Left kidney (tissue), 2 donors: ENCODE data around the gene JAK1. TPM values are rescaled to one million over a fixed set of nuclear protein-coding genes. Genes with fewer than 3 reads are reported as not detected.
A peak's percentile ranks its signal among the peaks of the same experiment; 100 is the strongest.

Source experiments
- DNase-seq: peaks from one replicate; pipeline ENCODE4 v3.0.0-alpha.2; 2013
- polyA plus RNA-seq: library from polyadenylated mRNA; unstranded; fragments of 120-200 nt; gene quantifications from one replicate; pipeline ENCODE4 v1.2.1, GENCODE V29; 2013; ENCODE audit not compliant: insufficient read length

The JAK1 gene
- polyA plus RNA-seq, 1 donor, result 106 TPM

DNA sequence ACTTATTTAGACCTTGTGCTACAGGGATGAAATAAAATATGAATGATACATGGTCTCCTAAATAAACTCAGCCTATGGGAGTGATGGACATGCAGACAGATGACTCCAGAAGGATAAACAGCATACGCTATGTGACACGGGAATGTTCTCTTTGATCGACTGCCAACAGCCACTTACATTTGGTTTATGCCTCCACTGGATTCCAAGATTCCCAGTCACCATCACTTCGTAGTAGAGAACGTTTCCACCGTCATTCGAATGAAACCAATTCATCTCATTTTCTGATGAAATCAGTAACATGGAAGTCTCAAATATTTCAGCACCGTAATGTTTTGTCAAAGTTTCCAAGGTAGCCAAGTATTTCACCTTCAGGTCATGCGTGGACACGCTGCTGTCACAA lies 99.7 kb downstream of the JAK1 start:
- no peak for DNase-seq

DNA sequence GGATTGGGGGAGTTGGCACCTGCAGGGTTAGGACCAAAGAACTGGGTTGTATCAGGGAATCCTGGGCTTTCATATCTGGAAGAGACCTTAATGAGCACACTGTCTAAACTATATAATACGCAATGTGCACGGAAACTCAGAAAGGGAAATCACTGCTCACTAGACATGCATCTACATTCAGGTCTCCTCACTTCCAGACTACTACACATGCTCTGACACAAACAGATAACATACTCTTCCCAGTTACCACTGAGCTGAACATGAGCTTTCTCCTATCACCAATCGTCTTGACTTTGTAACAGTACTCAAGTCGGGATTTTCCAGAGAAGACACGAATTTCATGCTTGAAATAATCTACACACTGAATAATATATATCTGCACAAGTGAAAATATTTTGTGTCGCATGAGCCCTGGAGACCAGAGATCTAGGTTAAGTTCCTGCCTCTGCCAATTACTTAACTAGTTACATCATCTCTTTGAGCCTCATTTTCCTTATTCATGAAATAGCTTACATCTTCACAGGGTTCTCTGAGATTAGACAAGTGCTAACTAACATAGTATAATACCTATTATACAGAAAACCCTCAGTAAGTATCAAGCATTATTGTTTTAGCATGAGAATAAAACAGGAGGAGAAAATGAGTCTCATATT lies 101.1 kb downstream of the JAK1 start:
- no peak for DNase-seq

DNA sequence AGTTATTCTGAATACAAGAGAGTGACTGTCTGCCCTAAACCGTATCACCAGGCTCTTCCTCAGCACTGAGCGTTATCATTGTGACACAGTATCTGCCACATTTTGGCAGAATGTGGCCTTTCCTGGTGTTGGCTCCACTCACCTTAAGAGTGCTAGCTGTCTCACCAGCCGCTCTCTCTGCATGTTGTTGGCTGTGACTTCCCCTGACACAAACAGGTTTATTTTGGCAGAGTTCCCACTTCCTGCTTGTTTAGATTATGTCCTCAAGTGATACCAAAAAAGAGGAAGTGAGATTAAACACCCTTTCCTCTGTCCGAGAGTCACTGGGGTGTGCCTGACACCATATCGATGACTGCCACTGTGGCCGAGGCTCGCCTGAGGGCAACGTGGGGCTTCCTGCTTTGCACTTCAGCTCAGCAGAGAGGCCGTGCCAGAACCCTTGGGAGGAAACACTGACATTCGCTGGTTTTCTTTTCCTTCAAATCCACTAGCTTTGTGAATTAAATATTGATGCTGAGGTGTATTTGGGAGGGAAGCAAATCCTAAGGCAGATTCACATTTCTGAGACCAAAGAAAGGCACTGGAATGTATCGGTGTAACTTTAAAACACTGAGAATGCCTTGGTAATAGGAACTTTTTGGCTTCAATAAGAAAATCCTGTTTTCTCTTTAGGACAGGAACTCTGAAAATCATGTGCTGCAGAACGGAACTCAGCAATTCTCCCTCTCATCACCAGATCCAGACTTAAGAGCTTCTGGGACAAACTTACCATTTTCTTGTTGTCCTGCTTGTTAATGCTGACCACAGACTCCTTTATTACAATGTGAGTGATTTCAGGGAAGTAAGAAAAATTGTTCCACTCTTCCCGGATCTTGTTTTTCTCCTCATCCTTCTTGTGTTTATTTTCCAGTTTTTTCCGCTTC lies 102.1 kb downstream of the JAK1 start:
- peak; percentile 22 for DNase-seq

DNA sequence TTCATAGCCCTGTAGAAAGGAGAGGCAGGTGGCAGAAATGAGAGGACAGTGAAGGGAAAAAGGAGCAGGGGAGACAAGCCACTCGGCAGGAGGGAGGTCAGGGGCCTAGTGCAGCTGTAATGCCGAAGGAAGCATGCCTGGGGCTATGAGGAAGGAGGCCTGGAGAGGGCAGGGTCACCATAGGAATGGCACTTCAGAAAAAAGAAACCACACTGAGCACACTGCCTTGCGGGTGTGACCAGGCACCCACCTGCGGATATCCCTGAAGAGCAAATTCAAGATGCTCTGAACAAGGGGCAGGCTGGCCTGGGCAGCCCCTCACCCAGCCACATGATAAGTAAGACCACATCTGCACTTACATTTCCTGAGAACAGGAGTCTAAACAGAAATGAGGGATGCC lies 104.7 kb downstream of the JAK1 start:
- no peak for DNase-seq

DNA sequence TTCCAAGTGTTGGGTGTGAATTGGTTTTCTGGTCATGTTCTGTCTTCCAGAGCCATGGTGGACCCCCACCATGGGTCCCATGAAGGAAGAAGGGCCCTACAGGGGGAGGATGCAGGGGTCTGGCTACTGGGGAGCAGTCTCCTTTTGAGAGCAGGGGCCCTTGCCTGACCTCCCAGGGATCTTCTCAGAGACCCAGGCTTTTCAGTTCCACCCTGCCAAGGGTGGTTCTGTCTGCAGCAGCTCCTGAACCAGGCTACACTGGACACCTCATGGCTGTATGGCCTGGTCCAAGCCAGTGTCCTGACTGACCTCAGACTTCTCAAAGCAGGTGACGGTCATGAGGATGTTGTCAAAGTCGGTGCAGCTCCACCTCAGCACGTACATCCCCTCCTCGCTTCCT lies 109.0 kb downstream of the JAK1 start:
- no peak for DNase-seq

DNA sequence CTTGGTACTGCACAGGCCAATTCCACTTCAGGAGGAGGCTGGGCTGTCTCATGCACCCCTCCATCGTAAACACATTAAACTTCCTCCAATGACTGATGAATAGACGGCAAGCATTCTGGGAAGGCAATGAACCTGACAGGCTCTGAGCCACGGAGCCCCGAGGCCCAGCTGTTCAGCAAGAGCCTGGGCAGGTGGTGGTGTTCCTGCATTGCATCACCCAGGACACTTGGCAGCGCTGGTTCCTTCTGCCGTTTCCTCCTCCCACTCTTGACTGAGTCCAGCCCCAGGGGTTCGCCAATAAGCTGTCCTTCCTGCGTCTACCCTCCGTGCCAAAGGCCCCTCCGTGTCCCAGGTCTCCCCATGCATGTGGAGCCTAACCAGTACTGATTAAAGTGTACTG lies 109.8 kb downstream of the JAK1 start:
- DNase-seq, result no peak

DNA sequence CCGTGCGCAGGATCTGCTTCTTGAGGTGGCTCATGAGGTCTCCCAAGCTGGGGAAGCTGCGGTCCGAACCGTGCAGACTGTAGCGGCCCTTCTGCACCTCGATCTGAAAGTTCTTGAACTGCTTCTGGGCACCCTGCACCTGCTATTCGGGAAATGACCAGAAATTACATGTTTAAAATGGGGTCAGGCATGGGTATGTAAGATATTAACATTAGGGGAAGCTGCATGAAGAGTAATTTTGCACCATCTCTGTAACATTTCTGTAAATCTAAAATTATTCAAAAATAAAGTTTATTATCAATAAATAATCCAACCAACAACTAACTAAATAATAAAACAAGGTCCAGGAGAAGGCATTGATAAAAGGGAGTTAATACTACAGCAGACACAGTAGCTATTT lies 110.8 kb downstream of the JAK1 start:
- DNase-seq, result no peak

DNA sequence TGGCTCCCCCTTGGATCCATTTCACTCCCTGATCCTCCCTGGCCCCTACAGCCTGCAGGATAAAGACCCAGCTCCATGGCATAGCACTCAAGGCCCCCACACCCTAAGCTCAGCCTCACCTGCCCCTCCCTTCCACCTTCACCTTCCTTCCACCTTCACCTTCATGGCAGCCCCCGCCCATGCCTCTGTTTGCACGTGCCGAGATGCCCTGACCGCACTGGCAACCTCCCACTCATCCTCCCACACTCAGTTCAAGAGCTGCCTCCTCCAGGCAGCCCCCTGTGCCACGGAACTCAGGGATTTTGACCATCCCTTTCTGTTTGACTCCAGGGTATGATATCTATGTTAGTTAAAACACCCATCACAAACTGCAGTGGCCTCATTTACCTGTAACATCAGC lies 111.7 kb downstream of the JAK1 start:
- no peak for DNase-seq

DNA sequence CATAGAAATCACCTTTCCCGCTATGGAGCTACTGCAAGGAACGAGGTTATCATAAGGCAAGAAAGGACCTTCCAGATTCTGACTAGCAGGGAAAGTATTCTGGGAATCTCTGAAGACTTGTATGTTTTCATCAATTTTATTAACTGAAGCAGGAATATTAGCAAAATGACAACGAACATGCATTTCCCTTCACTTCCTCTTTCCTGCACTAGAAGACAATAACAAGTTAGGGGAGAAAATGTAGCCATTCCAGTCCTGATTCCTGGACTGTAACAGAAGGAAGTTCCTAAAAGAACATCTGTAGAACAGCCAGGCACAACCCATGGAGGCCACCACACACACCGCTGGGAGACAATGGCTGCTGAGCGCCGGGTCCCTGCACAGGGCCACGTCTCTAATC lies 114.7 kb downstream of the JAK1 start:
- DNase-seq, result no peak

DNA sequence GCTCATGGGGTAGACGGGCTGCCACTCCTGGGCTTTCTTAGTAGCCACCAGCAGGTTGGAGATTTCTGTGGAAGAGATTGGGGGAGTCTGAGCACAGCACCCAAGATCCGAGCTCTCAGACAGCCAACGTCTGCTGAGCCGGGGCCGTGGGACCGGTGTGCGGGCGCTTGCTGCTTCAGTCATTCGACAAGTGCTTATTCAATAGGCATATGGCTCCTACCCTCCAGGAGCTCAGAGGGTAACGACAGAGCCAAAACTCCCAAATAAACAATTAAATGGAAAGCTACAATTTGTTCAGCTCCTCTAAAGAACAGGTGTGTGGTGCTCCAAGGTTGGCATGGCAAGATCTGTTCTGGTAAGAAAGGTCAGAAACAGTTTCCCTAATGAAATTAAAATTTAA lies 115.5 kb downstream of the JAK1 start:
- no peak for DNase-seq

DNA sequence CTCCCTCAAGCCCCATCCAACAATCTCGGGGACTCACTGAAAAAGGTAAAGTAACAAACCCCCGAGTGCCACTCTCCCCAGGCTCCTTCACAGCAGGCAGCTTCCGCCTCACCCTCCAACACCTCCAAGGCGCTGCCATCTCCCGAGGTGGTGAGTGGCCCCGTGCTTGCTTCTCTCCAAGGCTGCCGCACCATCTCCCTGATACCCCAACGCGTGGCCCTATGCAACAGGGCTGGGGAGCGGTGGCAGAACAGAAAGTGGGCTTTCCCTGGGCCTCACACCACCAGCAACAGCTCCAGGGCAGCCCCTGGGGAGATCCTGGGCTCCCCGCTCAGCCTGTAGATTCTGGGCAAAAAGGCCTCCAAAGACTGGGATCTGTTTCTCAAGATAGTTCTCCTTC lies 116.4 kb downstream of the JAK1 start:
- DNase-seq, result no peak

DNA sequence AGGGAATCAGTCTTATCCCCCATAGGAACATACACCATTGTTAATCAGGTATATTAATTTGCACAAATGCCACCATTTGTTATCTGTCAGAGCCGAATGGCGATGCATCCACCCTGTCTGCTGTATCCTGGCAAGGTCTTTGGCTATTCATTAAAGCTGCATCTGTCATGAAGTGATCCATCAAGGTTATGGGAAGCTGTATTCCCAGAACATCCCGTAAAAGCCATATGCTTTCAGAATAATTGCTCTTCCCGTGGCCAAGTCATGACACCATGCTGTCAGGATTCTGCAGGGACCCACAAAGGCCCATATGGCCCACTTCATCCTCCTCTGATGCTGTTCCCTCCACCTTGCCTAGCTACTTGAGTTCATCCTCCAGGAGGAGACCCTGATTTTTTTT lies 117.5 kb downstream of the JAK1 start:
- no peak for DNase-seq

DNA sequence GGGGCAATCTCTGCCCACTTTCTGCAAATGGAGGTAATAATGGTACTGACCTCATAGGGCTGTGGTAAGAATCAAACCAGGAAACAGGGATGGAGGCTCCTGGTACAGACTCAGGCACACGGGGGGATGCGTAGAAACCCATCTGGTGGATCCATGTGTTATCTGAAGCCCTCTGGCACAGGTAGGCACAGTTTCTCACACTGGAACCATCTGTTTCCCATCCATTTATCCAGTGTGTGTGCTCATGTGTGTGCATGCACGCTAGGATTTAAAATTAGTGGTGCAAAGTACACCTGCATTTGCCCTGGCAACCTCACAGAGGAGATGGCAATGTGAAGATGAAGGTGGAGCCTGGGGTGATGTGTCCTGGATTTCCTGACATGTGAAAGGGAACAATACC lies 118.2 kb downstream of the JAK1 start:
- no peak for DNase-seq

DNA sequence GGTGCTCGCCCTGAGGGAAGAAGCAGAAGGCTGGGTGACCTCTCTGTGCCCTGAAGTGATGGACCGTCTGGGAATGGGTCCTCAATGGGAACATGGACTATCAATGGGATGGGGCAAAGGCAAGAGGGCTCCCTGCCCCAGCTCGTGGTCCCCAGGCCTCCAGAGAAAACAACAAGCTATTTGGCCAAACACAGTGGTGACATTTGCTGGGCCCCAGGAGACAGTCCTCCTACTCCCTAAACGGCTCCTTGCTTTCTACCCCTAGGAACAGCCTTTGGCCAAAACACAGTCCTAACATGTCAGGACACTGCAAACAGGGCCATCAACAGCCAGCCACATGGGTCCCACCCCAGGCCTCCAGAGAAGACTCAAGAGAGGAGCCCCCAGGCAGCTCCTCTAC lies 118.7 kb downstream of the JAK1 start:
- no peak for DNase-seq

DNA sequence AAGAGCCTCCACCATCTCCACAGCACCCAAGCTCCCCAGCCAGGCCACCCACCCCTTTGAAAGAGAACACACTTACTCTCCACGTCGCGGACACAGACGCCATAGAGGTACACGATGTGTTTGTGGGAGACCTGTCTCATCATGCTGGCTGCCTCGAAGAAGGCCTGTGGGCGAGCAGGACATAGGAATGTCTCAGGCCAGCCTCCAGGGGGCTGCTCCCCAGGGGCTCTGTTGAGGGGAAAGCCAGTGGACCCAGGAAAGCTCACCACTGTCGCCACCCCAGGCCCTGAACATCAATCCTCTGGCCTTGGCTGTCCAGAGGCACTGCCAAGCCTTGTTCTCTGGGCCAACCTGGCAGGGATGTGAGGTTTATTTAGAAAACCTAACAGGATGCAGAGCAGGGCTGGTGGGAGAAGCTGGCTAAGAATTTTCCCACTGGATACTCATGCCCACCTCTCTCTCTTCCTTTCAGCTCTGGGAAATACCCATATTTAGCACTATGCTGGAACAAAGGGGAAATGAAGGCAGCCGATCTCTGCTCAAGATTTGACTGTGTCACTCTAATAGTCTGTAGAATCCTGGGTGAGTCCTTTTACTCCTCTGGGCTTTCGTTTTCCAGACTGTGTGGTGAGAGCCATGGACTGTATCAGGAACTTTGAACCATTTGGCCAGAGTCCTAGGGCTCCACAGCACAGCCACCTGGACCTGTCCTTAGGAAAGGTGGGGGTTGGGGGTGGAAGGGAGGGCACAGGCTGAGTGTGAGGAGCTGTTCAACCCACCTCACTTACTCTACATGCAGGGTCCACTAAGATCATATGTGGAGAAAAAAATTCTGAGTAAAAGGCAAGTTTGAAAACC lies 119.5 kb downstream of the JAK1 start:
- no peak for DNase-seq

DNA sequence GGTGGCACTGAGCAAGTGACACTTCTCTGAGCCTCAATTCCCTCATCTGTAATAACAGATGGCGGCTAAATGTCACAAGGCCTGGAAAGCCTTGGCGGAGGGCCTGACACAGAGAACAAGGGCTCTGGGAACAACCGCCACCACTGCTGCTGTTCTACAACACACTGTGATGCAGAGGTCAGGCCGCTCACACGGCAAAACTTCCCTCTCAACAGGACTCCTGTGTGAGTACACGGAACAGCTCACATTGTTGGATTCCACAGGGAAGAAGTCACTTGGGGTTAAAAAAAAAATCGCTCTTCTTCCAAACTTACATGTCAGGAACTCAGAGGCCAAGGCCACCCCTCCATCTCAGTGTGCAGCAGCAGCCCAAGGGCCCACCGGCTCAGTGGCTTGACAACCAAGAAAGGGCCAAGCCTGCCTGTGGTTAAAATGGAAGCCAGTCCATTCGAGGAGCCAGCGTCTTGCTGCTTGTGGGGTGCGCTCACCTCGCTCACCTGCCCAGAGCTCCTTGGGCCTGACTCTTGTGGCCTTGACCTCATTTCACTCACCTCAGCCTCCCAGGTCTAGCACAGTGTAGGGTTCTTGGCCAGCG lies 120.4 kb downstream of the JAK1 start:
- DNase-seq, result no peak

DNA sequence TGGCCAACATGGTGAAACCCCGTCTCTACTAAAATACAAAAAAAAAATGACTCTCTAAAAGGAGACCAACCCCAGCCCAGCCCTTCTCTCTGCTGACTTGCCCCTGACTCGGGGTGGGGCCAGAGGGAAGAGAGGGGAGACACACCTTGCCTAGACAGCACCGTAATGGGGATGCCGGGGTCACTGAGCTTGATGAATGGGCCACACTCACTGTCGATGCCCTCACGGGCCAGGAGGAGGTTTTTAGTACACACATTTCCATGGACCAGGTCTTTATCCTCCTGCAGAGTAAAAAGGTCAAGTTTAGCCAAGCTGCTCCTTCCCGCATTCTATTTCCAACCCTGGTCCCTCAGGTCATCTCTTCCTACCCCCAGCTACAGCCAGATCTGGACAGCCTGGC lies 121.7 kb downstream of the JAK1 start:
- DNase-seq, result no peak

DNA sequence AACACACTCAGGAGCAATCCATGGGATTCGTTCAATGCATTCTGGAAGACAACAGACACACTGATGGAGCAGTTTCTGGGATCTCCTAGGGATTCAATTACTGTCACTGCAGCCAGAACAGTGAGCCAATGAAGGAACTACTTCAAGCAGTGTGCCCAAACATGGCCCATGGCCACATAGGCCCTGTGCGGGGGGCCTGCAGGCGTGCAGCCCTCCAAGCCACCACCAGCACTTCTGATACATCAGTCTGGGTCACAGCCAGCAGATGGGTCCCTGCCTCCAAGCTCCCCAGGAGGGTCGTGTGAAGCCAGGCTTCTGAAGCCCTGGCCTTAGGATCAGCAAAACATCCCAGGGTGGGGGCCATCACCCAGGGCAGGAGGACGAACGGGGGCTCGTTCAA lies 122.2 kb downstream of the JAK1 start:
- DNase-seq, result no peak

DNA sequence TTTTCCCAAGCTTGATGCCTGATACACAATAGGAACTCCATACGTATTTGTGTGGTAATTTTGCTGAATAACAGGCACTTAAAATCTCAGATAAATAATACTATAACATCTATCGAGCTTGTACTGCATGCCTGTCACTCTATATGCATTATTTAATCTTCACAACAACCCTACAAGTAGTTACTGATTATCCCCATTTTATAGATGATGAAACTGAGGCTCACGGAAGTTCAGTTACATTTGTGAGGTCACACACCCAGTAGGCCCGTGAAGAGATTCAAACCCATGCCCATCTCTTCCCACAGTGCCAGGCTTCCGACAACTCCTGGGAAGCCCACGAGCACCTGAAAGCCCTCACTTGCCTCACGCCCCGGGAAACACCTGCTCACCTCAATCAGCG lies 122.7 kb downstream of the JAK1 start:
- no peak for DNase-seq

DNA sequence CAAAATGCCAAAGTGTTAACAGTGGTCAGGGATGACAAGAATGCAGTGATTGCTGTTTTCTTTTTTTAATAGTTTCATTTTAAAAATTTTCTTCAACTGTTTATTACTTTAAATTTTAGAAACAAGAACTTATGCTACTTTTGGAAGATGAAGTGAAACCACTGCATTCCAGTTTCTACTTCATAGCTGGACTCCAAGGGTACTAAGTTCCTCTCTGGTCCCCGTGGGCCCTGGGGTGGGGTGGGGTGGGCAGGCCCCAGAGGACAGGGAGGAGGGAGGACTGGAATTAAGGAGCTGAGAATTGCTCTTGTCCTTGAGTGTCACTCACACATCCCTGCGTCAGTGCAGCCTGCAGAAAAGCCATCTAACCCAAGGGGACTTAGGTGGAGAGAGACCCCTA lies 124.1 kb downstream of the JAK1 start:
- DNase-seq, result no peak

DNA sequence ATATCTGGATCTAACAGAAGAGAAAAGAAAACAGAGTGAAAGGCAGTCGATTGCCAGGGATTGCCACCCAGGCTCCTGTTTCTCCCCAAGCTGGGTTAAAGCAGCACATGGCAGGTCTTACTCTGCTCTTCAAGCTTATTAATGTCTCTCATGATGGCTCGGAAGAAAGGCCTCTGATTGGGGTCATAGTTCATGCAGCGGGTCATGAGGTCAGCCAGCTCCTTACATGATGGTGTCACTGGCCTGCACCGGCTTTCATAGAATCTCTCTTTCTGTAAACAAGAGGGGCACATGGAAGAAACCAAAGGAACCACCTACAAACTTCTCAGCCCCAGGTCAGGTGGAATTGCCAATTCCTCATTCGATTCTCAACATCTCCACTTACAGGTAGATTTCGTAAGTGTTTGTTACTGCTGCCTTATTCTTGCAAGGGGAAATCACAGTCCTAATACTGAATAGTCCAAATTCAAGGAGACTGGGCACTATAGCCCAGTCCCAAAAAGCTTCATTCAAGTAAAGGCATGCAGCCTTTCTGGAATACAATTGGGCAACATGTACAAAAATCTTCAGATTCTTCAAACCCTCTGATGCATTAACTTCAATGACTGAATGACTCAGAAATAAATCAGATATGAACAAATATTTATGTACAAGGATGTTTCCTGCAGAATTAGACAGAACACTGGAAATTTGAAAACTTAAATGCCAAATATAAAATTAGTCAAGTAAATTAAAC lies 124.9 kb downstream of the JAK1 start:
- DNase-seq, result no peak
